Endodermal cell (in vitro differentiated cells): Measurements from ENCODE around the gene TMEM202. TPM values are rescaled to one million over a fixed set of nuclear protein-coding genes. Genes with fewer than 3 reads are reported as not detected.
"Not testable (repeated sequence)": the region's sequence is repeated elsewhere in the genome, so short reads cannot be mapped to it uniquely, and the experiment has no call there.

Source experiments
- DNase-seq: peaks from one replicate; pipeline ENCODE4 v3.0.0-alpha.2; 2017
- H3K27ac ChIP-seq: 2 replicates; pipeline ENCODE4 v1.5.1; 2013; ENCODE audit warnings: mild to moderate bottlenecking, low read depth, low read length, moderate library complexity
- H3K27me3 ChIP-seq: 2 replicates; pipeline ENCODE4 v1.6.1; 2013; ENCODE audit warnings: mild to moderate bottlenecking, low read length, moderate library complexity; ENCODE audit not compliant: insufficient read depth, control insufficient read depth, poor library complexity, severe bottlenecking
- H3K36me3 ChIP-seq: 2 replicates; pipeline ENCODE4 v1.7.0; 2013; ENCODE audit warnings: mild to moderate bottlenecking, low read length, moderate library complexity; ENCODE audit not compliant: control insufficient read depth, insufficient read depth
- H3K4me1 ChIP-seq: one replicate; pipeline ENCODE4 v1.7.0; 2013; ENCODE audit warnings: low read length; ENCODE audit not compliant: control insufficient read depth, insufficient read depth
- H3K4me3 ChIP-seq: 2 replicates; pipeline ENCODE4 v1.5.1; 2013; ENCODE audit warnings: mild to moderate bottlenecking, low read length, moderate library complexity
- H3K9ac ChIP-seq: 2 replicates; pipeline ENCODE4 v1.6.1; 2013; ENCODE audit warnings: mild to moderate bottlenecking, low read length, moderate library complexity; ENCODE audit not compliant: poor library complexity, severe bottlenecking; ENCODE audit errors: extremely low read depth
- H3K9me3 ChIP-seq: 2 replicates; pipeline ENCODE4 v1.6.1; 2013; ENCODE audit warnings: mild to moderate bottlenecking, low read length, moderate library complexity; ENCODE audit not compliant: control insufficient read depth
- H3K27ac Mint-ChIP-seq: 2 replicates; pipeline ENCODE4 v1.8.0; 2020; ENCODE audit warnings: mixed read lengths
- H3K27me3 Mint-ChIP-seq: 2 replicates; pipeline ENCODE4 v1.8.0; 2021; ENCODE audit warnings: mild to moderate bottlenecking, mixed read lengths; ENCODE audit not compliant: insufficient read depth
- H3K36me3 Mint-ChIP-seq: 2 replicates; pipeline ENCODE4 v1.8.0; 2020; ENCODE audit warnings: low read depth, mixed read lengths
- H3K4me1 Mint-ChIP-seq: 2 replicates; pipeline ENCODE4 v1.8.0; 2020; ENCODE audit warnings: mixed read lengths
- H3K4me3 Mint-ChIP-seq: 2 replicates; pipeline ENCODE4 v1.8.0; 2020; ENCODE audit warnings: mild to moderate bottlenecking, moderate library complexity, mixed read lengths
- H3K9me3 Mint-ChIP-seq: 2 replicates; pipeline ENCODE4 v1.8.0; 2020; ENCODE audit warnings: mild to moderate bottlenecking, mixed read lengths
- CTCF ChIP-seq: fragments of 200-600 bp; sonication (generic); conservative IDR thresholded peaks from 2 replicates; pipeline ENCODE4 v1.5.0; 2021; ENCODE audit warnings: antibody characterized with exemption, mild to moderate bottlenecking
- WGBS, 2 experiments: methylation state at CpG; one replicate each; pipeline versions ENCODE4 v1.1.5 to v1.1.7; 2013; ENCODE audit warnings: missing lambda C conversion rate in 2 of 2, mixed read lengths in 1 of 2; ENCODE audit not compliant: insufficient coverage in 1 of 2, insufficient read length in 1 of 2; 5-methylcytosine and 5-hydroxymethylcytosine counted together
- total RNA-seq, 2 donors: library from RNA; stranded (reverse); fragmentation: NEBNext Ultra II Directional in 1 of 2; extraction: Animal tissue kit (Norgen Biotek cat#: 25700) in 1 of 2; gene quantifications; 2 replicates in 1 of 2; 3 replicates in 1 of 2; pipeline ENCODE4 v1.2.1, GENCODE V29; 2021

TMEM202 gene
- total RNA-seq, 2 donors from 2014 or later = not detected

GRCh38 chr15:72406936-72407335 is 8.8 kb downstream of the TMEM202 start:
- TF ChIP-seq CTCF = no peak
- Mint-ChIP-seq H3K4me3 (no peak overlapping the region), H3K36me3 (no peaks in the 10 kb centered on the region), H3K27ac (no peak overlapping the region), H3K27me3 (peaks cover 75% of the 10 kb centered on the region), H3K9me3 (no peaks in the 10 kb centered on the region), H3K4me1 (no peaks in the 10 kb centered on the region)
- Histone ChIP-seq H3K9ac (no peak overlapping the region), H3K4me1 (no peaks in the 10 kb centered on the region), H3K9me3 (no peaks in the 10 kb centered on the region), H3K4me3 (no peak overlapping the region), H3K36me3 (no peaks in the 10 kb centered on the region), H3K27ac (no peak overlapping the region), H3K27me3 (peaks cover 95% of the 10 kb centered on the region)
- DNase-seq = no peak
- WGBS, 2 experiments = 76% methylated on average over 3 of the region's 3 CpGs; no CpG with 5 or more reads in 1 of the 2 experiments

- Histone ChIP-seq H3K27me3 (peaks cover 55% of the 10 kb centered on the region), H3K9me3 (no peaks in the 10 kb centered on the region), H3K9ac (no peak overlapping the region), H3K4me3 (no peak overlapping the region), H3K36me3 (no peaks in the 10 kb centered on the region), H3K27ac (no peak overlapping the region), H3K4me1 (no peaks in the 10 kb centered on the region)
- H3K27ac Mint-ChIP-seq = no peak overlapping the region
- no peaks in the 10 kb centered on the region for H3K36me3 Mint-ChIP-seq
- no peaks in the 10 kb centered on the region for H3K4me1 Mint-ChIP-seq
- H3K9me3 Mint-ChIP-seq = peaks cover 3% of the 10 kb centered on the region
- no peak for TF ChIP-seq CTCF
- no peak overlapping the region for H3K4me3 Mint-ChIP-seq
- WGBS, 2 experiments = 89 to 93% methylated on average over 4 to 5 of the region's 5 CpGs
- peaks cover 51% of the 10 kb centered on the region for H3K27me3 Mint-ChIP-seq
- no peak for DNase-seq
These were observed 13.0 kb downstream of the TMEM202 start for GRCh38 chr15:72411111-72411510.

- H3K4me3 ChIP-seq = no peak overlapping the region
- peaks cover 49% of the 10 kb centered on the region for H3K27me3 Mint-ChIP-seq
- no peaks in the 10 kb centered on the region for H3K4me1 Mint-ChIP-seq
- no peaks in the 10 kb centered on the region for H3K36me3 Mint-ChIP-seq
- H3K36me3 ChIP-seq = no peaks in the 10 kb centered on the region
- peaks cover 51% of the 10 kb centered on the region for H3K27me3 ChIP-seq
- TF ChIP-seq CTCF = no peak
- no peak overlapping the region for H3K4me3 Mint-ChIP-seq
- H3K27ac Mint-ChIP-seq = no peak overlapping the region
- no peaks in the 10 kb centered on the region for H3K9me3 ChIP-seq
- WGBS, 2 experiments = no CpG with 5 or more reads among the region's 1 CpG
- H3K9me3 Mint-ChIP-seq = peaks cover 3% of the 10 kb centered on the region
- H3K4me1 ChIP-seq = no peaks in the 10 kb centered on the region
- no peak for DNase-seq
- H3K9ac ChIP-seq = no peak overlapping the region
- no peak overlapping the region for H3K27ac ChIP-seq
These were observed 13.4 kb downstream of the TMEM202 start for GRCh38 chr15:72411544-72411943.

- not testable (repeated sequence) for H3K9ac ChIP-seq, H3K9me3 Mint-ChIP-seq, H3K27ac ChIP-seq, H3K4me3 Mint-ChIP-seq, DNase-seq, H3K4me1 ChIP-seq, H3K36me3 Mint-ChIP-seq, H3K4me1 Mint-ChIP-seq, H3K4me3 ChIP-seq, H3K36me3 ChIP-seq, H3K27ac Mint-ChIP-seq, H3K9me3 ChIP-seq
- H3K27me3 ChIP-seq = peaks cover 33% of the 10 kb centered on the region
- no CpG with 5 or more reads among the region's 3 CpGs for WGBS, 2 experiments
- peaks cover 32% of the 10 kb centered on the region for H3K27me3 Mint-ChIP-seq
These were observed 15.2 kb downstream of the TMEM202 start for GRCh38 chr15:72413337-72413736.
